Measurements from ENCODE around the gene SENP5. TPM values are rescaled to one million over a fixed set of nuclear protein-coding genes. Genes with fewer than 3 reads are reported as not detected.
"Not testable (repeated sequence)": the region's sequence is repeated elsewhere in the genome, so short reads cannot be mapped to it uniquely, and the experiment has no call there.

SENP5 gene, protein sequence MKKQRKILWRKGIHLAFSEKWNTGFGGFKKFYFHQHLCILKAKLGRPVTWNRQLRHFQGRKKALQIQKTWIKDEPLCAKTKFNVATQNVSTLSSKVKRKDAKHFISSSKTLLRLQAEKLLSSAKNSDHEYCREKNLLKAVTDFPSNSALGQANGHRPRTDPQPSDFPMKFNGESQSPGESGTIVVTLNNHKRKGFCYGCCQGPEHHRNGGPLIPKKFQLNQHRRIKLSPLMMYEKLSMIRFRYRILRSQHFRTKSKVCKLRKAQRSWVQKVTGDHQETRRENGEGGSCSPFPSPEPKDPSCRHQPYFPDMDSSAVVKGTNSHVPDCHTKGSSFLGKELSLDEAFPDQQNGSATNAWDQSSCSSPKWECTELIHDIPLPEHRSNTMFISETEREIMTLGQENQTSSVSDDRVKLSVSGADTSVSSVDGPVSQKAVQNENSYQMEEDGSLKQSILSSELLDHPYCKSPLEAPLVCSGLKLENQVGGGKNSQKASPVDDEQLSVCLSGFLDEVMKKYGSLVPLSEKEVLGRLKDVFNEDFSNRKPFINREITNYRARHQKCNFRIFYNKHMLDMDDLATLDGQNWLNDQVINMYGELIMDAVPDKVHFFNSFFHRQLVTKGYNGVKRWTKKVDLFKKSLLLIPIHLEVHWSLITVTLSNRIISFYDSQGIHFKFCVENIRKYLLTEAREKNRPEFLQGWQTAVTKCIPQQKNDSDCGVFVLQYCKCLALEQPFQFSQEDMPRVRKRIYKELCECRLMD
- 33.0 and 36.6 TPM in 2 replicates for total RNA-seq

DNA sequence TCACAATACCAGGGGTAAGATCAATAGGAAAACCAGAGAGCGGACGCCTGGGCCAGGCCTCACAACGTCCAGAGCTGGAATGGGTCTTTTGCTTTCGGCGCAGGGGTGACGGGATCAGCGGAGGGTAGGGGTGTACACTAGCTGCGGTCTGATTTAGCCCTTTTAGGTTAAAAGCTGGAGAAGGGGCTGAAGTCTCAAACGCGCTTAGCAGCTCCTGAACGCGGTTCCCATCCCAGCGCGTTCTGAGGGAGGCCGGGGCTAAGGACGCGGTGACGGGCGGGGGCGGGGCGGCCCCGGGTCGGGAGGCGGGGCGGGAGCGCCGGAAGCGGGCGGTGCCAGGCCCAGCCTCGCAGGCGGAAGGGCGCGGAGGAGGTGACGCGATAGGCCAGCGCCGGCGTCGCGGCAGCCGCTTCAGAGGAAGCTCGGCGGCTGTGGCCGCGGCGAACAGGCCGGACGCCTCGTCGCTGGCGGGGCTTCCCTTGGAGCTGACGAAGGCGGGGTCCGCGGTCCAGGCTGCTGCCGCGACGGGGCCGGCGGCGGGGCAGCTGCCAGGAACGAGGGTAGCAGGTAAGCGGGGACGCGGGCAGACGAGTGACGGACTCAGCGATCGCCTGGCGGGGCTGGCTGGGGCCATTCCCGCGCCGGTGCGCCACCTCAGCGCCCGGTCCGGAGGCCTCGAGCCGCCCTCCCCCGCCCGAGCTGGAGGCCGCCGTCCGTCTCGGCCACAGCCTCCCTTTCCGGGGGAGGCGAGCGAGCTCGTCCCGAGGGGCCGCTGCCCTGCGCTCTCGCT, at the start of gene SENP5:
SENP5 (plus strand) TSS at position 414 of the 790 bp plus-strand sequence. CDS start 17,262 bp downstream, outside the sequence.
- peak; percentile 66 for DNase-seq (ENCODE audit: low read depth)

DNA sequence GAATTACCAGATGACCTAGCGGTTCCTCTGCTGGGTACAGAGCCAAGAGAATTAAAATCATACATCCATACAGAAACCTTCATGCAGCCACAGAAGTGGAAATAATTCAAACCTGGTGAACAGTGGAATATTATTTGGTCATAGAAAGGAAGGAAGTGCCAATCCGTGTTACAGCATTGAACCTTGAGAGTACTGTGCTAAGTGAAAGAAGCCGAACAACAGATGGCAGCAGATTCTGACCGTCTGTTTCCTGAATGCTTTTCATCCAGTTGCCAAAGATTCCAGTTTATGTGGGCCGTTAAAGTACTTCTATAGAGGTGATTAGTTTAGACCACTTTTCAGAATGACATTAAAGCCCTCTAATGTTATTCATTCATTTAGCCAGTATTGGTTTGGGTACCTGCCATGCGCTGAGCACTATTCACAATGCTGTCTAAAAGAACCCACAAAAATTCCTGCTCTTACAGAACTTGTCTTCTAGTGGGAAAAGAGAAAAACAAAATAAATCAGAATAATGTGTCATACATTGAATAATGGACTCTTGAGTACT, 45.8 kb upstream of the SENP5 start:
- DNase-seq (ENCODE audit: low read depth), result no peak

DNA sequence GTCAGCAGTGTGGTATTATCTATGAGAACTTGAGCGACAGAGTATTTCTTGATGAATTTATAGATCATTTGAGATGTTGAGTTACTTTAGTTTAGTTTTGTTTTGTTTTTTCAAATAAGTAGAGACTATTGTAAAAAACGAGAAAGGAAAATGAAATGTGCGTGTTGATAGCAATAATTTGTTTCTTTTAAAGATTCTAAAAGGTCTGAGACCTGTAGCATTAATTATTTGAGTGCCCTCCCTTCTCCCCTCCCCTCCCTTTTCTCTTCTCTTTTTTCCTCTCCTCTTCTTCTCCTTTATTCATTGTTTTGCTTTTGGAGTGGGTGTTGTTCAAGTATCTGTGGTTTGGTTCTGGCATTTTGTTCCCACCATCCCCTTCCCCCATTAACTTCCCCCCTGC, 38.1 kb upstream of the SENP5 start:
- not testable (repeated sequence) for DNase-seq (ENCODE audit: low read depth)

DNA sequence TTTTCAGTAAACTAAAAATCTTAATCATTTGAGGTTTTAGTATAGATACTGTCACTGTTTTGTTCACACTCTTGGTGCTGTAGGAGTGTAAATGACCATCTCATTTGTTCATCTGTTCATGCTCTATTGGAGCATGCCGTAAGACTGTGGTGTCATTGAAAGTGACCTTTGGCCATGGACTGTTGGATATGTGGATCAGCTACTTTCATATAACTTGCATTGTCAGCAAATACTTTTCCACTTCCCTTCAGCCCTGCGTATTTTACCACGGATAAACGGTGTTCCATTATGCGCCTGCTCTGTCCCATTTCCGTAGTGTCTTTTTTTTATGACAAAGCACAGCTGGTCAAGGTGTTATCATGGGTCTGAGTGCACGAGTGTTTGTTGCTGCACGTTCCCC, 32.6 kb upstream of the SENP5 start:
- DNase-seq (ENCODE audit: low read depth), result peak; percentile 77

DNA sequence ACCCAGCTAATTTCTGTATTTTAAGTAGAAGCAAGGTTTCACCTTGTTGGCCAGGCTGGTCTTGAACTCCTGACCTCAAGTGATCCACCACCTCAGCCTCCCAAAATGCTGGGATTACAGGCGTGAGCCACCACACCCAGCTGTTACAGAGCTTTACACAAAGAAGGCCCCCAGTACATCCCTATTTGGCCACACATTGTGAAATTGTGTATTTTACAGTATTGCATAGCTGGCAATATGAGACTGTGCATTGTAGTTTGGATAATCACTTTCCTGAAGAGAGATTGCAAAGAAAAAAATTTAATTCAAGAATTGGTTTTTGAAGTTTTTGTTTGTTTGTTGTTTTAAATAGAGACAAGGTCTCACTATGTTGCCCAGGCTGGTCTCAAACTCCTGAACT, 31.1 kb upstream of the SENP5 start:
- DNase-seq (ENCODE audit: low read depth), result not testable (repeated sequence)

DNA sequence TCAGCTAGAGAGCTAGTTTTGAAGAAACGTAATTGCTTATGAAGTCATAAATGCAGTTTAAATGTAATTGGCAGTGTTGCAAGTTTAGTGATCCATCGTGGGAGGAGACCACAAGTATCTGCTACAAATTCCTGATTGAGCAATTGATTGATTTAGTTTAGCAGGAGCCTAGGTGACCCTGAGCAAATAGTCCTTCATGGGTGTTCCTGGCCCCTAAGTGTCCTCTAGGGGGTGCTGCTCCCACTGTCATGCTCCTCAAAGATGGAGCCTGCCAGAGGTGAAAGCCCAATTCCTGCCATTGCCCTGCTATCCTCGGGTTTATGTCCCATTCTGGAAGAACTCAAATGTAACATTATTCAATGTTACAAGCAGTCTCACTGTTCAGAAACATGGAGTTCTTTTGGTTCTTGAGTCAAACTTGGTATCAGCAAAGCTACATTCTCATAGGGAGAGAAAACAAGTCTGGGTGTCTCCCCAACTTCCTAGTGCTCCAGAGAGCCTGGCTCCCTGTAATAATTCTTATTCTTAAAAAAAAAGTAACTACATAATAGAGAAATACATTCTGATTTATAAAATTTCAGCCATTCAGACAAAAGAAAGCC, 29.8 kb upstream of the SENP5 start:
- peak; percentile 42 for DNase-seq (ENCODE audit: low read depth)

DNA sequence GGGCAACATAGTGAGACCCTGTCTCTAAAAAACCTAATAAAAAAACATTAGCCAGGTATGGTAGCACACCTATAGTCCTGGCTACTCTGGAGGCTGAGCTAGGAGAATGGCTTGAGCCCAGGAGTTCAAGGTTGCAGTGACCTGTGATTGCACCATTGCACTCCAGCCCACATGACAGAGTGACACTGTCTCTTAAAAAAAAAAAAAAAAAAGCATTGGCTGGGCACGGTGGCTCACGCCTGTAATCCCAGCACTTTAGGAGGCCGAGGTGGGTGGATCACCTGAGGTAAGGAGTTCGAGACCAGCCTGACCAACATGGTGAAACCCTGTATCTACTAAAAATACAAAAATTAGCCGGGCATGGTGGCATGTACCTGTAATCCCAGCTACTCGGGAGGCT, 28.4 kb upstream of the SENP5 start:
- not testable (repeated sequence) for DNase-seq (ENCODE audit: low read depth)

DNA sequence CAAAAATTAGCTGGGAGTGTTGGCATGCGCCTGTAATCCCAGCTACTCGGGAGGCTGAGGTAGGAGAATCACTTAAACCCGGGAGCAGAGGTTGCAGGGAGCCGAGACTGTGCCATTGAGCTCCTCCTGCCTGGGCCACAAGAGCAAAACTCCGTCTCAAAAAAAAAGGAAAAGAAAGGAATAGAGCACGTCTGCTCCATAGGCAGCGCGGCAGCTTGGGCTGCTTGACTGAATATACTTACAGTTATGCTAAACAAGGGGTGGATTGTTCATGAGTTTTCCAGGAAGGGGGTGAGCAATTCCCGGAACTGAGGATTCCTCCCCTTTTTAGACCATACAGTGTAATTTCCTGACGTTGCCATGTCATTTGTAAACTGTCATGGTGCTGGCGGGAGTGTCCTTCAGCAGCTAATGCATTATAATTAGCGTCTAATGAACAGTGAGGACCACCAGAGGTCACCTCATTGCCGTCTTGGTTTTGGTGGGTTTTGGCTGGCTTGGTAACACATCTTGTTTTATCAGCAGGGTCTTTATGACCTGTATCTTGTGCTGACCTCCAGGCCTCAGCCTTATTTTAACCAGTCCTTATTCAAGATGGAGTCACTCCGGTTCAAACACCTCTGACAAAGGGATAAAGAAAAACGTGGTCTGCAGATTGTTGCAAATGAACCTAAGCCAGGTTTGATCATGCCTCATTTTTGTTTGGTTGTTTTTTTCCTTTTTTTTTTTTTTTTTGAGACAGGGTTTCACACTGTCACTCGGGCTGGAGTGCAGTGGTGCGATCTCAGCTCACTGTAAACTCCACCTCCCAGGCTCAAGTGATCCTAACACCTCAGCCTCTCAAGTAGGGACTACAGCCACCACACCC, 24.9 kb upstream of the SENP5 start:
- DNase-seq (ENCODE audit: low read depth), result no peak

DNA sequence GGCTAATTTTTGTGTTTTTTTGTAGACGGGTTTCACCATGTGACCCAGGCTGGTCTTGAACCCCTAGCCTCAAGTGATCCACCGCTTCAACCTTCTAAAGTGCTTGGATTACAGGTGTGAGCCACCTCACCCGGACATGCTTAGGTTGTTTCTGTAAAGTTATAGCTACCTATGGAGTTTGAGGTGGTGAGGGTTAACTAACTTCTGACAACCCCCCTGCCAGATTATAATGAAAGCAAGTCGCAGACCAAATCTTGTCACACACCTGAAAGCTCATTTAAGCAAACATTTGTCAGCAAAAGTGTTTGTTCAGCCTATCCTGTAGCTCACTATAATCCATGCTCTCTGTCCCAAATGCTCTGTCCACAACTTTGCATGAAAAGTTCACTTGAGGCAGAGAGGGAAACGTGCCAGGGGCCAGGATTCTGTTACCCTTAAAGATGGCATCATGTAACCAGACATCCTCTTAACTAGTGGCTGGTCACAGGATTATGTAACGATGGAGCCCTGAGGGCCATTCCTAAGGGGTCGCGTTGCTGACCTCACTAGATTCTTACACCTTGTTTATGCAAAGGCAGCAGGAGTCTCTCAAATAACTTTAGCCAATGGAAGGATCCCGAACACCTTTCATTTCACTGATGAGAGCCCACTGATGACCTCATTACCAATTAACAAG, 24.1 kb upstream of the SENP5 start:
- DNase-seq (ENCODE audit: low read depth), result peak; percentile 57

DNA sequence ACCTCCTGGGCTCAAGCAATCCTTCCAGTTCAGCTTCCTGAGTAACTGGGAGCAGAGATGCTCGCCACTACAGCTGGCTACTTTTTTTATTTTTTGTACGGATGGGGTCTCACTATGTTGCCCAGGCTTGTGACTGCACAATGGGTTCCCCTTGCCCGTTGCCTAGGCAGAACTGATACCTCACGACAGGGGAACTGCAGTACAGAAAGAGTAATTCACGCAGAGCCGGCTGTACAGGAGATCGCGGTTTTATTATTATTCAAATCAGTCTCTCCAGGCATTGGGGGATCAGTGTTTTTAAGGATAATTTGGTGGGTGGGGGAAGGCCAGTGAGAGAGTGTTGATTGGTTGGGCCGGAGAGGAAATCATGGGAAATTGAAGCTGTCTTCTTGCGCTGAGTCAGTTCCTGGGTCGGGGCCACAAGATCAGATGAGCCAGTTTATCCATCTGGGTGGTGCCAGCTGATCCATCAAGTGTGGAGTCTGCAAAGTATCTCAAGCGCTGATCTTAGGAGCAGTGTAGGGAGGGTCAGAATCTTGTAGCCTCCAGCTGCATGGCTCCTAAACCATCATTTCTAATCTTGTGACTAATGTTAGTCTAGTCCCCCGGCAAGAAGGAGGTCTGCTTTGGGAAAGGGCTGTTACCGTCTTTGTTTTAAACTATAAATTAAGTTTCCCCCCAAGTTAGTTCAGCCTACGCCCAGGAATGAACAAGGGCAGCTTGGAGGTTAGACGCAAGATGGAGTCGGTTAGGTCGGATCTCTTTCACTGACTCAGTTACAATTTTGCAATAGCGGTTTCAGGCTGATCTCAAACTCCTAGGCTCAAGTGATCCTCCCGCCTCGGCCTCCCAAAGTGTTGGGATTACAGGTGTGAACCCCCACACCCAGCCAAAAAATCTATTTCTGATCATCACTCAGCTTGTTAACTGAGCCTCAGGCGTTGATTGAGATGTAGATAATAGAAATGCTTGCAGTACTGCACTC, 23.2 kb upstream of the SENP5 start:
- DNase-seq (ENCODE audit: low read depth), result not testable (repeated sequence)

DNA sequence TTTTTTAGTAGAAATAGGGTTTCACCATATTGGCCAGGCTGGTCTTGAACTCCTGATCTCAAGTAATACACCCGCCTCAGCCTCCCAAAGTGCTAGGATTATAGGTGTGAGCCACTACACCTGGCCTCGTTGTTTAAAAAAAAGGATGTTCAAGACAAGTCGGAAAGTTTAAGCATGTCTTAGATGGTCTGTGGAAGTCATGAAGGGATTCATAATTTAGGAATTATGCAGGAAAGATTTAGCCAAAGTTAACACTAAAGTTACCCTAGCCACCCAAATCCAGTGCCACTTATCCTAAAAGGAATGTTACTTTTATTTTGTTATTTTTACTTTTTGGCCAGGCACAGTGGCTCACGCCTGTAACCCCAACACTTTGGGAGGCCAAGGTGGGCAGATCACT, 19.3 kb upstream of the SENP5 start:
- not testable (repeated sequence) for DNase-seq (ENCODE audit: low read depth)

DNA sequence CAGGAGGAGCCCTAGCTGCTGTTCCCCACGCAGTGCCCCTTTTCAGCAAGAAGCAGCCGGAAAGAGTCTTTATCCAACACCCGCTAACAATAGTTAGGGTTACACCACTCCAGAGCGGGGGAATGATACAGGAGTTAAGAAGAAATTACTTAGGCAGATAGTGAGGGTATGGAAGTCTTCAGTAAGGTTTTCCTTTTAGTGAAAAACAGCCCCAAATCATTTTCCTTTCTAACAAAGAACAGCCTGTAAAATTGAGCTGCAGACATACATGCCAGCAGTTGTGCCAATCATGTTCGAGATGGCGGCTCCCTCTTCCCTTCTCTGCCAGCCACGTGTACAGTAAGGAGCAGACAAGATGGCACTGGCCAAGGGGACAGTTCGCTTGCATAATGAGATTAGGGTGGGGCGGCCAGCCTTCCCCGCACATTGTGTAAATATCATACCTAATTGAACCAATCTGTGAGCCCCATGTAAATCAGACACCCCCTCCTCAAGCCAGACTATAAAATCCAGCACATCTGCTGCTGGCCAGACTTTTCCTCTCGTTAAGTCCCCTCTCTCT, 18.5 kb upstream of the SENP5 start:
- no peak for DNase-seq (ENCODE audit: low read depth)

DNA sequence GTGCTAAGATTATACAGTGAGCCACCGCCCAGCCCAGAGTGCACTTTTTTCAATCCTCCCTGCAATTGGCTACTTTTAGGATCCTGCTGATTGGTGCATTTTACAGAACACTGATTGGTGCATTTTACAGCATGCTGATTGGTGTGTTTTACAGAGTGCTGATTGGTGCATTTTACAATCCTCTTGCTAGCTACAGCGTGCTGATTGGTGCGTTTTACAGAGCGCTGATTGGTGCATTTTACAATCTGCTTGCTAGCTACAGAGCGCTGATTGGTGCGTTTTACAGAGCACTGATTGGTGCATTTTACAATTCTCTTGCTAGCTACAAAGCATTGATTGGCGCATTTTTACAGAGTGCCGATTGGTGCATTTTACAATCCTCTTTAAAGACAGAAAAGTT, 4.7 kb upstream of the SENP5 start:
- DNase-seq (ENCODE audit: low read depth), result not testable (repeated sequence)

DNA sequence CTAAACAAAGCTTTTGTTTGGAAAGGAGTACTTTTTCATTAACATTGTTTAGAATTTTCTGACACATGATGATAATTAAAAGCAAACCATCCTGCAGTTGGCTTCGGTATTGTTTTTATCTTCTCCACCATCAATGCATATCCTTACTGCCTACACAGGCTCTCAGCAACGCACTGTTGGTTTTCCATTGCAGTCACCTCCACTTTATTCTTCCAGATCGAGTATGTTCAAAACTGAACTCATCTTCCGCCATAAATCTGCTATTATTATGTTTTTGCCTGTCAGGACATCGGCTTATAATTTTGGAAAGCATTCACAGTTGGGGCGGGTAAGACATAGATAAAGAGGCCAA, 589 bp upstream of the SENP5 start:
- no peak for DNase-seq (ENCODE audit: low read depth)

DNA sequence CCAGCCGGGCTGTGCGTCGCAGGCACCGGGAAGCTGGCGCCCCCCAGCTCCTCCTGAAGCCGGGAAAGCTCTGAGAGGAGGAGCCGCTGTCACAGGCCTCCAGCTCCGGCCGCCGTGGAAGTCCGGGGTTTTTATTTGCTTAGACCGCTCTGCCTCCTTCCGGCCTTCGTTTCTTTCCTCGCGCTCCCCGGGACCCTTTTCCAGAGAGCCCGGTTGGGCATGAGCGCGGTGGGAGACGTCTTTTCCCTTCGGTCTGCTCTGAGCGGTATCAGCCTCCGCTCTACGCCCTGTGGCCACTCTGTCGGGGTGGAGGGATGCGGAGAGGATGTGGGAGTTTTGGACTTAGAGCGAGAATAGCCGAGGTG, 559 bp downstream of the SENP5 start:
- no peak for DNase-seq (ENCODE audit: low read depth)

DNA sequence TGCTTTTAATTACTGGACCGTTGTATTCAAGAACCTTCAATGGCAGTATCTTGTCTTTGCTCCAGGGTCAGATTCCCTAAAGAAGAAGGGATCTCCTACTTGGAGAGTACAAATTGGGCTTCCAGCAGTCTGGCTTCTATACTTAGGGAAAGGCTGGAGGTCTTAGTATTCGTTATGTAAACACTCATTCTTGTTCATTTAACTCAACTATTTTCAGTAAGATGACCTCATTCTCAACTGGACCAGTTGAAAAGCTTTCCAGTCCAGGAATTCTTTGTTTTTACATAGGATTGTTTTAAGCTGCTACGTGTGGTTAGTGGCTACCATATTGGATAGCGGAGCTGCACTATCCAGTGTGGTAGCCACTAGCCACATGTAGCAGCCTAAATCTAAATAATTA, 4.6 kb downstream of the SENP5 start:
- DNase-seq (ENCODE audit: low read depth), result no peak

DNA sequence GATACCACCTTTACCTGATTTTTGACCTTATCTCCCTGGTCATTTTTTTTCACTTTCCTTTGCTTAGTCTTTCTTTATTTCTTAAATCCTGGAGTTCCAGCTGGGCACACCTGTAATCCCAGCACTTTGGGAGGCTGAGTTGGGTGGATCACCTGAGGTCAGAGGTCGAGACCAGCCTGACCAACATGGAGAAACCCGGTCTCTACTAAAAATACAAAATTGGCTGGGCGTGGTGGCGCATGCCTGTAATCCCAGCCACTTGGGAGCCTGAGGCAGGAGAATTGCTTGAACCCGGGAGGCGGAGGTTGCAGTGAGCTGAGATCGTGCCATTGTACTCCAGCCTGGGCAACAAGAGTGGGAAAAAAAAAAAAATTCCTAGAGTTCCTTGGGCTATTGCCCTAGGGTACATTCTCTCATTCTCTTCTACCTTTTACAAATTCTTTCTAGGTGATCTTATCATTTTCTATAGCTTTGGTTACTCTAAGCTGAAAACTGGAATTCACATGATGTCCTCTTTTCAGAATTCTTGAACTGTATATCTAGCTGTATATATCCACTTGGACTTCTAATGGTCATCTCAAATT, 6.9 kb downstream of the SENP5 start:
- not testable (repeated sequence) for DNase-seq (ENCODE audit: low read depth)

DNA sequence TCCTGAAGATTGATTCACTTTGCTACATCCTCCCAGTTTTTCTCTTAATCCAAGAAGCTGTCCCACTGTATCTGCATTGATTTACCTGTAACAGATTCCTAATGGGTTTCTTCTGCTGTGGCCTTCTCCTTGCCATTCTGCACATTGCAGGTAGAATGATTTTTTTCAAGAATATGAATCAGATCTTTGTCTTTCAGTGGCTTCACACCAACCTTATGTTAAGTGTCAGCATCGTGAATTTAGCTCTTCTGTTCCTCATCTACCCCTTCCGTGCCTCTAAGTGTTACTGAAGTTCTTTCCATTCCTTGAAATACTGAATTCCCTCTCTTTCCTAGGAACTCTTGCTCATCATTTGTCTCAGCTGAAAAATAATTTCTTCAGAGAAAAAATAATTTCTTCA, 7.5 kb downstream of the SENP5 start:
- no peak for DNase-seq (ENCODE audit: low read depth)
